HG03175 (cell line): ENCODE data around the gene SEC22C.
"Not testable (repeated sequence)": the region's sequence is repeated elsewhere in the genome, so short reads cannot be mapped to it uniquely, and the experiment has no call there.

ENCODE experiments used
- ATAC-seq: cut with Tn5 transposase; IDR thresholded peaks from one replicate; pipeline ENCODE4 v1.9.1; 2021; ENCODE audit warnings: mild to moderate bottlenecking, moderate library complexity; ENCODE audit not compliant: unreplicated experiment

Gene SEC22C

GRCh38 chr3:42581709-42582473 lies at the start of gene SEC22C:
Gene SEC22C (minus strand): TSS chr3:42581967. CDS start chr3:42569046, 12,921 bp downstream.
- ATAC-seq = peak; percentile 92

DNA sequence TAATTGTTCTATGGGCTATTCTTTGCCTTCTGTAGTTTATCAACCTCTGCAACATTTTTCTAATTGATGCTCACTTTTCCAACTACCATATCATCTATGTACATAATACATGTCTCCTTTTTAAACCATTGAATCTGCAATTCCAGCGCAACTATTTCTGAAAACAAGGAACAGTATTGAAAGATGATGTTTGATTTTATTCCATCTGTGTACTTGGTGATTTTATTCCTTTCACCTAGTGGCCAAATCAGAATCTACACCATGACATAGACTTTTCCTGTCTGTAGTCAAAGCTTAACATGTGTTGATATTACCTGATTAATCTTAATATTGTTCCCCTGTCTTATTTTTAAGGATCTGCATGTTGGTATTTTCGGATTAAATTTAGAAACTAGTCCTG lies 31.7 kb upstream of the SEC22C start:
- no peak for ATAC-seq

DNA sequence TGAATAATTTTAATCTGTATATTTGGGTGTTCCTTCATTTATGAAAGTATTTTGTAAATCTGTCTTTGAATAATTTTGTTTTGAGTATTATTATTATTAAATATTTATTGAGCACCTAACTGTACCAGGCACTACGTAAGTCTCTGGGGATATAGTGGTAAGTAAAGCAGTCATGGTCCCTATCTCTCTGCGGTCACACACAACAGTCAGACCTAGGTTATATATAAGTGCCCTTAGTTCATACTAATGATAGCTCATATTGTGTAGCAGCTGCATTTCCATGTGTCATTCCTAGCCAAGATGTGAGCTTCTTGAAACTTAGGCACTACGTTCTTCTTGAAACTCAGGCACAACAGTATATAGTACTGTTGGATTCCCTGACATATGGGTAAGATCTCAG lies 31.2 kb upstream of the SEC22C start:
- peak; percentile 50 for ATAC-seq

GRCh38 chr3:42612217-42612616 lies 30.4 kb upstream of the SEC22C start:
- ATAC-seq = no peak

- no peak for ATAC-seq
Observed at GRCh38 chr3:42610976-42611375, 29.2 kb upstream of the SEC22C start.

DNA sequence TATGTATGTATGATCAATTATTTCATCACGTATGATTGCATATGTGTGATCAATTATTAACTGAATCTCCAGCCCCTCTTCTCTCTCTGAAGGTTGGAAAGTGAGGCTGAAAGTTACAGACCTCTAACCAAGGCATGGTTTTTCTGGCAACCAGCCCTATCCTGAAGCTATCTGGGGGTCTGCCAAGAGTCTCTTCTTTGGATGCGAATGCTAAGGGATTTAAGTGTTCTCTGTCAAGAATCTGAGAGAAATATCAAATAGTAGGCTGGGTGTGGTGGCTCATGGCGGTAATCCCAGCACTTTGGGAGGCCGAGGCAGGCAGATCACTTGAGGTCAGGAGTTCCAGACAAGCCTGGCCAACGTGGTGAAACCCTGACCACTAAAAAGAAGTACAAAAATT lies 26.8 kb upstream of the SEC22C start:
- no peak for ATAC-seq

- ATAC-seq = no peak
Observed at GRCh38 chr3:42605546-42606173, 23.9 kb upstream of the SEC22C start.

- no peak for ATAC-seq
Observed at GRCh38 chr3:42602961-42603360, 21.2 kb upstream of the SEC22C start.

DNA sequence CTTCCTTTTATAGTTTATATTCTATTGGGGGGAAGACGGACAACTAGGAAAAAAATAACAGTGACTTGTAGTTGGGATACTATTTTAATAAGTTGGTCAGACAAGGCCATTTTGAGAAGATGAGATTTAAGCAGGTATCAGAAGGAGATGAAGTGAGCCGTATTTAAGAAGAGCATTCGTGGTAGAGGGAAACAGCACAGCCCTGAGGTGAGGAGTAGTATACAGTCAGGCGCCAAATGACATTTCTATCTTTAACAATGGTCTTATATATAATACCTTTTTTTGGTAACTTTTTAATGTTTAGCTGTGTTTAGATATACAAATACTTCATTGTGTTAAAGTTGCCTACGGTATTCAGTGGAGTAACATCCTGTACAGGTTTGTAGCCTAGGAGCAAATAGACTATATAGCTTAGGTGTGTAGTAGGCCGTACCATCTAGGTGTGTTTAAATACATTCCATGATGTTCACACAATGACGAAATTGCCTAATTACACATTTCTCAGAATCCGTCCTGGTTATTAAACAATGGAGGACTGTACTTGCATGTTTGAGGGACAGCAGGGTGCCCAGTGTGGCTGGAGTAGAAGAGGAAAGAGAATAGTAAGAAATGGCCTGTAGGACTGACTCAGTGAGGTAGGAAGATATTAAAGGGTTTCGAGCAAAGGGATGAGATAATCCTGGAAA lies 20.3 kb upstream of the SEC22C start:
- no peak for ATAC-seq

DNA sequence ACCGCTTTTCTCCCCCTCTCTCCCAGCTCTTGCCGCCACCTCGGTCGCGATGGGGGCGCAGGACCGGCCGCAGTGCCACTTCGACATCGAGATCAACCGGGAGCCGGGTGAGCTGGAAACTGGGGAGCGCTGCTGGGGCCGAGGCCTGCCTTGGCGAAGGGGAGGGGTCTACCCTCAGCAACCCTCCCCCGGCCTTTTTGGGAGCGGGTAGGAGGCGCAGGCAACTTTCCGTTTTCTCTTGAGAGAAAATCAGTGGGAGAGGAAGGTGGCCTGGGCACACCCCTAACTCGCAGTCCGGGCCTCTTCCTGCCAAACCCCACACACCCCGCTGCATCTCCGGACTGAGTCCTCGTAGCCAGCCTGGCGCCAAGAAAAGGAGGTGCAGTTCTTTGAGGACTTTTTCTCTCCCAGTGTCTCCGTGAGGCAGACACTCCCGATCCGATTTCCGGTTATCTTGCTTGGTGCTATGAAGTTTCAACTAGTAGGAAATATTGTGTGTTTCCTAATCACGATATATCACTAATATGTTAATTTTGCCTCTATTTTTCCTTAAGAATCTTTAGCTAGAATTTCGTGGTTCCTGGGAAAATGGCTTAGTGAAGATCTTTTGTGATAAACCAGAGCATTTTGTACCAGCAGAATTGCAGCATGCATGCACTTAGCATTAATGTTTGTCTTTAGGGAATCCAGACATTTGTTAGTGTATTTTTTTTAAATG lies 19.4 kb upstream of the SEC22C start:
- peak; percentile 20 for ATAC-seq

DNA sequence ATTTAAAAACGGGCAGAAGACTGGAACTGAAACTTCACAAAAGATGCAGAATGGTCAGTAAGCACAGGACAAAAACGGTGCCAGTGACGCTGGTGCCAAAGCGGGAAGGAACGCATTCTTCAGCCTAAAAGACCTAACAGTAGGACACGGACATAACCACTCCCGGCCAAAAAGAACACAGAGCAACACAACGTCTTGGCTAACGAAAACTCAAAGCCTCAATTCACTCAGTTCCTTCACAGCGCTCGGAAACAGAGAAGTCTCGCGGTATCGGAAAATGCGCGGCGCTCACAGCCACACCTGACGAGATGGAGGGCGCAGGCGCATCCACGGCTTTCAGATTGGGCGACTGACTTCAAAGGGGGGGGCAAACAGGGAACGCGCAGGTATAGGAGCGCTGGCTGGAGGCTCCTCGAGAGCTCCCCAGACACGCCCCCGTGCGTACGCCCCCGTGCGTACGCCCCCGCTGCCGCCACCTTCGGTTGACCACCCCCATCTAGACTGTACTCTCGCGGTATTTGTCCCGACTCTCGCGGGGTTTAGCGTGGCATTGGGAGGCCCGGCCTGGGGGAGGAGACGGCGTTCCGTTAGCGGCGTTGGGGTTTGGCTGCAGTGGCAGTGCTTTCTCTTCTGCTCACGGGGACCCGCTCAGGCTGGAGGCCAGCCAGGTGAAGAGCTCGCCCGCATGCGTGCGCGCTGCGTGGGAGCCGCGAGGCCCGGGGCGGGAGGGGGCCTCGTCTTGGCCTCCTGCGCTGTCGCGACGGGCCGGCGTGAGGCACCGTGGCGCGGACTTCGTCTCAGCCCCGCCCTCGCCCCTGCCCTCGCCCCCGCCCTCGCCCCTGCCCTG lies 18.6 kb upstream of the SEC22C start, which contains the start of gene NKTR:
Gene NKTR, plus strand, starts transcription at position 576 of the 847 bp plus-strand sequence. CDS start 321 bp downstream, outside the sequence.
- ATAC-seq = peak; percentile 86

GRCh38 chr3:42597098-42597497 lies 15.3 kb upstream of the SEC22C start:
- not testable (repeated sequence) for ATAC-seq

- ATAC-seq = no peak
Observed at GRCh38 chr3:42595682-42596081, 13.9 kb upstream of the SEC22C start.

DNA sequence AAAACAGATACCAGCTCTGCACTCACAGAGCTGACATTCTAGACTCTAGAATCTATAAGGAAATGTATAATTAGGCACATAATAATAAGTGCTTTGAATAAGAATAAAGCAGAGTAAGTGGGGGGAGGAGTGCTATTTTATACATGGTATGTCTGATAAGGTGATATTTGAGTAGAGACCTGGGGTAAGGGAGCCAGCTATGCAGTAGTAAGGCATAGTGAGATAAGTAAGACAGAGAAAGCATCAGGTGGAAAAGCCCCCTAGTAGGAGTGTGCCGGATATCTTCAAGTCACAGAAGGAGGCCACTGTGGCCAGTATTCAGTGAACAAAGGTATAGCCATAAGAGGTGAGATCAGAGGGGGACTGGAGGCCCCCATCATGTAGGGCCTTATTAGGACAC lies 11.9 kb upstream of the SEC22C start:
- no peak for ATAC-seq

DNA sequence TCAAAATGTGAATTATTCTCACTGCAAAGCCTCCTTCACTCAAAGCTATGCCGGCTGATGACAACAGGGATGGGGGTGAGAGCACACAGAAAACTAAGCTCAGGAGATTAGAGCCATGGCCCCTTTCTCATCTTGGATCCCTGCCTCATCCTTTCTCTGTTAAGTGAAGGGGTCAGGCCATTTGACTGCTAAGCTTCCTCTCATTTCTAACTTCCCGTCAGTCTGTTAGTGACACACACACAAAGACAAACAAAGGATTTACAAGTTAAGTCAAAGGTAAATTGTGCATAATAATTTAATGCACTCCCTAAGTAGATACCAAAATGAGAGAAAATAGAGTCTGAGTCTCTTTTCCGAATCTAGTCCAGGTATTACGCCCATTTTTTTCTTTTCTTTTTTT lies 10.0 kb upstream of the SEC22C start:
- ATAC-seq = no peak

GRCh38 chr3:42590989-42591756 lies 9.4 kb upstream of the SEC22C start:
- ATAC-seq = no peak

DNA sequence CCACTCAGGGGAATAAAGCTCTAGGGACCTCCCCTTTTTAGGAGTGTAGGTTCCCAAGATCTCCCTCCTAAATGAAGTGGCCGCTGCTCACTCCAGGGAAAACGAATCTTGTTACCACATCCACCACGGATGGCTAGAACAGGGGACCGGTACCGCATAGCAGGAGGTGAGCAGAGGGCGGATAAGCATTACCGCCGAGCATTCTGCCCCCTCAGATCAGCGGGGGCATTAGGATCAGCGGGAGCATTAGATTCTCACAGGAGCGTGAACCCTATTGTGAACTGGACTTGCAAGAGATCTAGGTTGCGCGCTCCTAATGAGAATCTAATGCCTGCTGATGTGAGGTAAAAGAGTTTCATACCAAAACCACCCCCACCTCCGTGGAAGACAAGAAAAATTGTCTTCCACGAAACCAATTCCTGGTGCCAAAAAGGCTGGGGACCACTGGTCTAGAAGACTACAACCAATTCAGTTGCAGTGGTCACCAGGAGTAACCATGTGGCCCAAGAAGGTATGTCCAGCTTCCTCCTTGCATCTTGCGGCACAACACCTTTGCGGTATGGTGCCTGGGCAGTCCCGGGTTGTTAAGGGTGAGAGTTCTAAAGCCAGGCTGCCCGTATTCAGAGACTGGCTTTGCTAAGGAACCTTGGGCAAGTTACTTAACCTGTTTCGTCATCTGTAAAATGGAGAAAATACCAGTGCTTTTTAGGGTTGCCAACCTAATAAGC lies 7.8 kb upstream of the SEC22C start:
- ATAC-seq = no peak

DNA sequence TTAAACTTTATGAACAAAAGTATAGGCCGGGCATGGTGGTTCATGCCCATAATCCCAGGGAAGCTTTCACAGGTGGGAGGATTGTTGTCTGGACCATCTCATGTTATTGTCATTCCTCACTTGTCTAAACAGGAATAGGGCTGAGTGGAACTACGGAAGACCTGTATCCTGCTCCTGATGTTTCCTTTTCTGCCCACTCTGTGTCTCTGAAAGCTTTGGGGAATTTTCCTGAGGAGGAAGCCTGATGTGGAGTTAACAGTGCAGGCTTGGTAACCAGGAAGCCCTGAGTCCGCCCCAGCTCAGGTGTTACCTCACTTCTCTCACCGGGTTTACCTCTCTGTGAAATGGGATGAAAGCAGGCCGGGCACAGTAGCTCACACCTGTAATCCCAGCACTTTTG lies 6.9 kb upstream of the SEC22C start:
- no peak for ATAC-seq
